SK-N-SH treated with all-trans-retinoic acid at 6 μM for 48 hours (cell line): ENCODE data around the gene STAB2.

ENCODE experiments used
- ATAC-seq: fragments of 200-7000 bp; cut with Tn5 transposase; 3 replicates; pipeline ENCODE4 v1.9.1; 2020; ENCODE audit warnings: mild to moderate bottlenecking, moderate library complexity
- ARNTL ChIP-seq: fragments of 450-650 bp; formaldehyde crosslinking; IDR thresholded peaks from 2 replicates; pipeline ENCODE4 v1.5.0; 2020; ENCODE audit warnings: low read depth, mild to moderate bottlenecking, moderate library complexity, borderline replicate concordance
- BACH2 ChIP-seq: fragments of 250-450 bp; sonication (Bioruptor Pico); IDR thresholded peaks from 2 replicates; pipeline ENCODE4 v1.9.0; 2021; ENCODE audit warnings: mild to moderate bottlenecking, borderline replicate concordance
- CREB5 ChIP-seq: fragments of 250-450 bp; sonication (Bioruptor Pico); IDR thresholded peaks from 2 replicates; pipeline ENCODE4 v1.5.1; 2020; ENCODE audit warnings: low read depth, mild to moderate bottlenecking, moderate library complexity
- CSDC2 ChIP-seq: fragments of 250-450 bp; sonication (Bioruptor Pico); IDR thresholded peaks from 2 replicates; pipeline ENCODE4 v1.5.0; 2020; ENCODE audit warnings: mild to moderate bottlenecking, moderate library complexity
- ESRRG ChIP-seq: fragments of 250-450 bp; sonication (Bioruptor Pico); IDR thresholded peaks from 2 replicates; pipeline ENCODE4 v1.6.1; 2021; ENCODE audit warnings: mild to moderate bottlenecking
- ISL1 ChIP-seq: fragments of 250-450 bp; sonication (Bioruptor Pico); IDR thresholded peaks from 2 replicates; pipeline ENCODE4 v2.1.2; 2022; ENCODE audit warnings: mild to moderate bottlenecking, moderate library complexity
- PATZ1 ChIP-seq: fragments of 250-450 bp; sonication (Bioruptor Pico); IDR thresholded peaks from 2 replicates; pipeline ENCODE4 v1.8.0; 2020; ENCODE audit warnings: mild to moderate bottlenecking, moderate library complexity, borderline replicate concordance
- PPARA ChIP-seq: fragments of 250-450 bp; sonication (Bioruptor Pico); IDR thresholded peaks from 2 replicates; pipeline ENCODE4 v1.5.0; 2020; ENCODE audit warnings: mild to moderate bottlenecking, borderline replicate concordance
- RARB ChIP-seq: fragments of 250-450 bp; sonication (Bioruptor Pico); IDR thresholded peaks from 2 replicates; pipeline ENCODE4 v1.8.0; 2021; ENCODE audit warnings: mild to moderate bottlenecking, moderate library complexity
- SNAI2 ChIP-seq: fragments of 250-450 bp; sonication (Bioruptor Pico); IDR thresholded peaks from 2 replicates; pipeline ENCODE4 v1.5.0; 2020; ENCODE audit warnings: mild to moderate bottlenecking, moderate library complexity
- TCF4 ChIP-seq: fragments of 250-450 bp; sonication (Bioruptor Pico); IDR thresholded peaks from 2 replicates; pipeline ENCODE4 v1.8.0; 2021; ENCODE audit warnings: mild to moderate bottlenecking, moderate library complexity, borderline replicate concordance
- TSHZ2 ChIP-seq: fragments of 250-450 bp; sonication (Bioruptor Pico); IDR thresholded peaks from 2 replicates; pipeline ENCODE4 v1.5.0; 2020; ENCODE audit warnings: mild to moderate bottlenecking, moderate library complexity
- ZC3H10 ChIP-seq: fragments of 250-450 bp; sonication (Bioruptor Pico); IDR thresholded peaks from 2 replicates; pipeline ENCODE4 v1.5.1; 2021; ENCODE audit warnings: mild to moderate bottlenecking, moderate library complexity
- ZFP30 ChIP-seq: fragments of 450-650 bp; formaldehyde crosslinking; IDR thresholded peaks from 2 replicates; pipeline ENCODE4 v1.5.0; 2022; ENCODE audit warnings: mild to moderate bottlenecking, moderate library complexity
- ZNF565 ChIP-seq: fragments of 450-650 bp; formaldehyde crosslinking; conservative IDR thresholded peaks from 2 replicates; pipeline ENCODE4 v1.5.0; 2020; ENCODE audit warnings: low read depth, mild to moderate bottlenecking, moderate library complexity
- ZNF70 ChIP-seq: fragments of 450-650 bp; formaldehyde crosslinking; IDR thresholded peaks from 2 replicates; pipeline ENCODE4 v1.5.0; 2020; ENCODE audit warnings: mild to moderate bottlenecking, moderate library complexity
- ZNF8 ChIP-seq: fragments of 450-650 bp; formaldehyde crosslinking; IDR thresholded peaks from 2 replicates; pipeline ENCODE4 v1.5.0; 2020; ENCODE audit warnings: mild to moderate bottlenecking, moderate library complexity
- TF ChIP-seq, protein P1 (sequence below): fragments of 250-450 bp; sonication (Bioruptor Pico); IDR thresholded peaks from 2 replicates; pipeline ENCODE4 v1.8.0; 2021; ENCODE audit warnings: low read depth, mild to moderate bottlenecking, moderate library complexity, borderline replicate concordance
- TF ChIP-seq, protein P2 (sequence below): fragments of 250-450 bp; sonication (Bioruptor Pico); IDR thresholded peaks from 2 replicates; pipeline ENCODE4 v1.5.1; 2021; ENCODE audit warnings: mild to moderate bottlenecking, moderate library complexity

STAB2 gene

GRCh38 chr12:103688376-103689063, 101.4 kb downstream of the STAB2 start (continued):
- TF ChIP-seq TSHZ2 (CRISPR knock-in tag) (no peak), TCF4 (no peak), BACH2 (CRISPR knock-in tag) (no peak), ZNF8 (CRISPR knock-in tag) (no peak), ZFP30 (no peak)
- TF ChIP-seq, protein P1, sequence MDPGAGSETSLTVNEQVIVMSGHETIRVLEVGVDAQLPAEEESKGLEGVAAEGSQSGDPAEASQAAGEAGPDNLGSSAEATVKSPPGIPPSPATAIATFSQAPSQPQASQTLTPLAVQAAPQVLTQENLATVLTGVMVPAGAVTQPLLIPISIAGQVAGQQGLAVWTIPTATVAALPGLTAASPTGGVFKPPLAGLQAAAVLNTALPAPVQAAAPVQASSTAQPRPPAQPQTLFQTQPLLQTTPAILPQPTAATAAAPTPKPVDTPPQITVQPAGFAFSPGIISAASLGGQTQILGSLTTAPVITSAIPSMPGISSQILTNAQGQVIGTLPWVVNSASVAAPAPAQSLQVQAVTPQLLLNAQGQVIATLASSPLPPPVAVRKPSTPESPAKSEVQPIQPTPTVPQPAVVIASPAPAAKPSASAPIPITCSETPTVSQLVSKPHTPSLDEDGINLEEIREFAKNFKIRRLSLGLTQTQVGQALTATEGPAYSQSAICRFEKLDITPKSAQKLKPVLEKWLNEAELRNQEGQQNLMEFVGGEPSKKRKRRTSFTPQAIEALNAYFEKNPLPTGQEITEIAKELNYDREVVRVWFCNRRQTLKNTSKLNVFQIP (CRISPR knock-in tag): no peak

DNA sequence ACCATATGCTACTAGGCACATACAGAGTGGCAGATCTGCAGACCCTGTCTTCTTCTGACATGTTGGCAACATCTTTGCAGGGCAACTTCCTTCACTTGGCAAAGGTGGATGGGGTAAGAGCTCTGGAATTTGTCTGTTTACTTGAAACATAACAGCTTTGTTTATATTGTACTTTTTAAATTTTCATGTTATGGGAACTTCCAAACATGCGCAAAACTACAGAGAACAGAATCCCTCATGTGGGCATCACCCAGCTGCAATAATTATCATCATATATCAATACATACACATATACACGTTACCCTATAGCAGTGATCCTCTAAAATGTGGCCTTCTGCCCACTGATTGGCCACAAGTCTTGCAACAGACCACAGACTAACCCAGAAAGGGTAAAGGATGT, 103.4 kb downstream of the STAB2 start:
- no peak for ATAC-seq
- TF ChIP-seq TSHZ2 (CRISPR knock-in tag) (no peak), CREB5 (CRISPR knock-in tag) (no peak), PPARA (CRISPR knock-in tag) (no peak), CSDC2 (no peak), ZNF70 (no peak), BACH2 (CRISPR knock-in tag) (no peak), SNAI2 (CRISPR knock-in tag) (no peak), ARNTL (CRISPR knock-in tag) (no peak), PATZ1 (no peak), ZC3H10 (no peak), ESRRG (CRISPR knock-in tag) (no peak), TCF4 (no peak), ISL1 (CRISPR knock-in tag) (no peak), ZNF565 (CRISPR knock-in tag) (no peak), RARB (CRISPR knock-in tag) (no peak), ZFP30 (no peak)
- TF ChIP-seq, protein P1 (CRISPR knock-in tag): no peak
- TF ChIP-seq, protein P2, sequence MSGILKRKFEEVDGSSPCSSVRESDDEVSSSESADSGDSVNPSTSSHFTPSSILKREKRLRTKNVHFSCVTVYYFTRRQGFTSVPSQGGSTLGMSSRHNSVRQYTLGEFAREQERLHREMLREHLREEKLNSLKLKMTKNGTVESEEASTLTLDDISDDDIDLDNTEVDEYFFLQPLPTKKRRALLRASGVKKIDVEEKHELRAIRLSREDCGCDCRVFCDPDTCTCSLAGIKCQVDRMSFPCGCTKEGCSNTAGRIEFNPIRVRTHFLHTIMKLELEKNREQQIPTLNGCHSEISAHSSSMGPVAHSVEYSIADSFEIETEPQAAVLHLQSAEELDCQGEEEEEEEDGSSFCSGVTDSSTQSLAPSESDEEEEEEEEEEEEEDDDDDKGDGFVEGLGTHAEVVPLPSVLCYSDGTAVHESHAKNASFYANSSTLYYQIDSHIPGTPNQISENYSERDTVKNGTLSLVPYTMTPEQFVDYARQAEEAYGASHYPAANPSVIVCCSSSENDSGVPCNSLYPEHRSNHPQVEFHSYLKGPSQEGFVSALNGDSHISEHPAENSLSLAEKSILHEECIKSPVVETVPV: no peak
